ENCODE data around the gene KCNK4. TPM values are rescaled to one million over a fixed set of nuclear protein-coding genes. Genes with fewer than 3 reads are reported as not detected.

KCNK4 gene
- total RNA-seq, 1 experiment from 2014 or later = not detected

DNA sequence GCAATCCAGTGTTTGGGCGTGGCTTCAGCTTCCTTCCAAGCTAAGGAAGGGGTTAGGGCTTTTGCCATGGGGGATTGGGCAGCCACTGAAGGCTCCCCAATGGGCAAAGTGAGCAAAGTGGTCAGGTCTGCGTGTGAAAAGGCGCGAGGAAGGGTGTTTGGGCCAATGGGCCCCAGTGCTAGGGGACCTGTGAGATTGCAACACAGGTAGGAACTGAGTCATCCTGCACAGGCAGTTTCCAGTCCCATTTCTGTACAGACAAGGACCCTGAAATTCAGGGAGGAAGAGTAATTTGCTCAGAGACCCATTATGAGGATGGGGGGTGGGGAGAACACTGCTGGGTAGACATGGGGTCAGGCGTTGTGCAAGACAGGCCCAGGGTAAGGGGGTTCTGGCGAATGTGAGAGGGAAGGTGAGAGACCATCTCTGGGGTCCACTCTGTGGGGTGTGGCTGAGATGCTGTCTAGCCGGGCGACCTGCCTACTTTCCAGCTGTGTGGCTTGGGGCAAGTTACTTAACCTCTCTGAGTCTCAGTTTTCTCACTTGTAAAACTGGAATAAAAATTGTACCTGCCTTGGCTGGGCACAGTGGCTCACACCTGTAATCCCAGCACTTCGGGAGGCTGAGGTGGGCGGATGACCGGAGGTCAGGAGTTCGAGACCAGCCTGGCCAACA lies 56.2 kb downstream of the KCNK4 start:
- DNase-seq (ENCODE audit: low read depth) = no peak

DNA sequence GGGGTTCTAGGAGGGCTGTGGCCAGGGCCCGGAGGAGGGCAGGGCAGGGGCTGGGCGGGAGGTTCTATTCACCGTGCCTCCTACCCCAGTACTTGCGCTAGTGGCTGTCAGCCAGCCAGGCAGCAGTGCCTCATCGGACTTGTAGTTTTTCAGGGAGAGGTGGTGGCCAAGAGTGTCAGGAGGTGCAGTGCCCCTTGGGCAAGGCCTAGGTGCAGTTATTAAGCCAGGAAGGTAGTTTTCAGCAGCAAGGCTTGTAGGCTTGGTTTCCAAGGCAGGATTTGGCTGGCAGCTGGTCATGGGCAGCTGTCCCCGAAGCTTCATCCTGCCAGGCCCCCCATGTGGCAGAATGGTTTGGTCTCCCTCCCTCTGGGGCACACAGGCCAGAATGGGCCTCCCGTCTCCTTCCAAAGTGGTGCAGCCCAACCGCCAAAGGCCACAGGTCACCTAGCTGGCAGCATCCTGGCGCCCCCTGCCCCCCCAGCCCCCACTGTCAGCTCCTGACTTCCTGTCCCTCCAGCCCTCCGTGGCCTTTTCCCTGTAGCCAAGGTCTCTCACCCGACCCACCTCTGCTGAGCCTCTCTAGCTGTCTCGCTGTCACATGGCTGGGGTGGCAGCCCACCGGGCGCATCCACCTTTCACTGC lies 57.4 kb downstream of the KCNK4 start:
- no peak for DNase-seq (ENCODE audit: low read depth)

DNA sequence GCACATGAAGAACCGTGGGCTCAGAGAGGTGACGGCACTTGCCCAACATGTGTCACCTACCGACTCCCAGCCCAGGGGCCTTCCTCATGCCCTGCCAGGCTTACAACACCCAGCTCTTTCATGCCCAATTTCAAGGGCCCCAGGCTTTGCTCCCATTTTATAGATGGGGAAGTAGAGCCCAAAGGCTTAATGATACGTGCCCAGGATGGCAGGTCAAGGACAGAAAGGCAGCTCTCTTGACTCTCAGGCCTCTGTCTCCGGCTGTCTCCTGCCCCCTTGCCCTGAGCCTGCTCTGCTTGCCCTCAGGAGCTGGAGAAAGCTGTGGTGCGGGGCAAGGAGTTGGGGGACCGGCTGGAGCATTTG lies 57.9 kb downstream of the KCNK4 start:
- no peak for DNase-seq (ENCODE audit: low read depth)

DNA sequence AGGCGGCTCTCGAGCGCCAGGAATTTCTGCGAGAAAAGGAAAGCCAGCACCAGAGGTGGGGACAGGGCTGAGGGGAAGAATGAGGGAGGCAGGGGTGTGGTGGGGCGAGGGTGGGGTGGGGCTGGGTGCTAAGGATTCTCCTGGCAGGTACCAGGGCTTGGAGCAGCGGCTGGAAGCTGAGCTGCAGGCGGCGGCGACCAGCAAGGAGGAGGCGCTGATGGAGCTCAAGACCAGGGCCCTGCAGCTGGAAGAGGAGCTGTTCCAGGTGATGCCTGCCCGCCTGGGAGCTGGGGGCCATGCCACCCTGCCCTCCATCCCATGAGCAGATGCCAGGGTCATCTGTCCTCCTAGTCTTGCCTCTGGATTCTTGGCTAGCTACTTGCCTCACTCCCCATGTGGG lies 58.3 kb downstream of the KCNK4 start:
- DNase-seq (ENCODE audit: low read depth) = no peak

Other genes with a start within 250 kb of the KCNK4 start
- gene MACROD1, start 125.2 kb upstream of the KCNK4 start, total RNA-seq (2014; rRNA removed; shearing (Covaris generic)) = 36.7 and 43.3 TPM in 2 replicates
- 306 and 321 TPM in 2 replicates for gene STIP1, start 105.1 kb upstream of the KCNK4 start, total RNA-seq (2014; rRNA removed; shearing (Covaris generic))
- 25.9 and 29.1 TPM in 2 replicates for gene FERMT3, start 84.6 kb upstream of the KCNK4 start, total RNA-seq (2014; rRNA removed; shearing (Covaris generic))
- 67.2 and 79.8 TPM in 2 replicates for gene TRPT1, start 65.1 kb upstream of the KCNK4 start, total RNA-seq (2014; rRNA removed; shearing (Covaris generic))
- 59.7 and 90.2 TPM in 2 replicates for gene NUDT22, start 65.0 kb upstream of the KCNK4 start, total RNA-seq (2014; rRNA removed; shearing (Covaris generic))
- gene DNAJC4, start 60.8 kb upstream of the KCNK4 start, total RNA-seq (2014; rRNA removed; shearing (Covaris generic)) = 17.2 and 23.7 TPM in 2 replicates
- gene VEGFB, start 56.7 kb upstream of the KCNK4 start, total RNA-seq (2014; rRNA removed; shearing (Covaris generic)) = 45.7 and 51.3 TPM in 2 replicates
- 76.3 and 109 TPM in 2 replicates for gene FKBP2, start 50.2 kb upstream of the KCNK4 start, total RNA-seq (2014; rRNA removed; shearing (Covaris generic))
- 418 and 531 TPM in 2 replicates for gene PPP1R14B, start 44.4 kb upstream of the KCNK4 start, total RNA-seq (2014; rRNA removed; shearing (Covaris generic))
- gene PLCB3, start 39.8 kb upstream of the KCNK4 start, total RNA-seq (2014; rRNA removed; shearing (Covaris generic)) = 48.1 and 60.4 TPM in 2 replicates
- gene BAD, start 6.6 kb upstream of the KCNK4 start, total RNA-seq (2014; rRNA removed; shearing (Covaris generic)) = 121 and 165 TPM in 2 replicates
- 25.9 and 26.8 TPM in 2 replicates for gene GPR137, start 5.5 kb upstream of the KCNK4 start, total RNA-seq (2014; rRNA removed; shearing (Covaris generic))
- 0.68 and 1.7 TPM in 2 replicates for gene CATSPERZ, start 9.1 kb downstream of the KCNK4 start, total RNA-seq (2014; rRNA removed; shearing (Covaris generic))
- 7.4 and 10.8 TPM in 2 replicates for gene ESRRA, start 14.2 kb downstream of the KCNK4 start, total RNA-seq (2014; rRNA removed; shearing (Covaris generic))
- gene TRMT112, start 26.3 kb downstream of the KCNK4 start, total RNA-seq (2014; rRNA removed; shearing (Covaris generic)) = 434 and 545 TPM in 2 replicates
- gene PRDX5, start 26.8 kb downstream of the KCNK4 start, total RNA-seq (2014; rRNA removed; shearing (Covaris generic)) = 245 and 355 TPM in 2 replicates
- gene CCDC88B, start 48.9 kb downstream of the KCNK4 start, total RNA-seq (2014; rRNA removed; shearing (Covaris generic)) = 1.2 and 2.8 TPM in 2 replicates
- gene RPS6KA4, start 67.9 kb downstream of the KCNK4 start, total RNA-seq (2014; rRNA removed; shearing (Covaris generic)) = 20.8 and 35.0 TPM in 2 replicates

Data from RPMI7951 (cell line).